PC-3 (cell line): ENCODE measurements around the gene FOXP1. TPM values are rescaled to one million over a fixed set of nuclear protein-coding genes. Genes with fewer than 3 reads are reported as not detected.

Source experiments
- ATAC-seq: fragments of 200-7000 bp; cut with Tn5 transposase; 2 replicates; pipeline ENCODE4 v1.9.1; 2020; ENCODE audit warnings: mild to moderate bottlenecking, moderate library complexity
- BruUV-seq: library from RNA; stranded (reverse); fragments of 400-500 nt; replicated peaks from 2 replicates; lab custom pipeline; 2021; lab: Mats Ljungman, UMichigan
- CTCF ChIA-PET: fragments of 300-600 bp; sonication (Branson Sonifier 250); formaldehyde crosslinking; loops from one replicate; lab custom pipeline; 2022; ENCODE audit warnings: antibody characterized with exemption; lab: Charles Lee
- POLR2A ChIA-PET: fragments of 300-600 bp; sonication (Branson Sonifier 250); formaldehyde crosslinking; loops from one replicate; lab custom pipeline; 2022; ENCODE audit warnings: antibody characterized with exemption; ENCODE audit not compliant: unreplicated experiment; lab: Charles Lee
- DNase-seq: peaks from one replicate; pipeline ENCODE4 v3.0.0-alpha.2; 2015
- H2AFZ ChIP-seq: fragments of 300-600 bp; sonication (generic); 2 replicates; pipeline ENCODE4 v1.6.0; 2016; ENCODE audit warnings: antibody characterized with exemption, low read length
- H3F3A ChIP-seq: fragments of 300-600 bp; sonication (generic); one replicate; pipeline ENCODE4 v1.6.0; 2017; ENCODE audit warnings: antibody characterized with exemption, low read length, control low read depth, mild to moderate bottlenecking; ENCODE audit not compliant: unreplicated experiment
- H3K27ac ChIP-seq: fragments of 300-600 bp; sonication (generic); 2 replicates; pipeline ENCODE4 v1.5.1; 2016; ENCODE audit warnings: mild to moderate bottlenecking, low read length
- H3K27me3 ChIP-seq: fragments of 300-600 bp; sonication (generic); 2 replicates; pipeline ENCODE4 v1.6.1; 2016; ENCODE audit warnings: low read length, mixed read lengths
- H3K36me3 ChIP-seq: fragments of 300-600 bp; sonication (generic); 2 replicates; pipeline ENCODE4 v1.6.1; 2016; ENCODE audit warnings: low read depth, mixed run types, low read length, mixed read lengths
- H3K4me1 ChIP-seq: fragments of 300-600 bp; sonication (generic); 2 replicates; pipeline ENCODE4 v1.5.1; 2016; ENCODE audit warnings: low read length; ENCODE audit not compliant: insufficient read depth
- H3K4me2 ChIP-seq: fragments of 300-600 bp; sonication (generic); 2 replicates; pipeline ENCODE4 v1.6.0; 2016; ENCODE audit warnings: low read length
- H3K4me3 ChIP-seq: fragments of 300-600 bp; sonication (generic); 2 replicates; pipeline ENCODE4 v1.5.1; 2016; ENCODE audit warnings: mild to moderate bottlenecking, low read length, mixed read lengths
- H3K79me2 ChIP-seq: fragments of 300-600 bp; sonication (generic); 2 replicates; pipeline ENCODE4 v1.6.1; 2017; ENCODE audit warnings: low read length, mixed read lengths
- H3K9ac ChIP-seq: fragments of 300-600 bp; sonication (generic); 2 replicates; pipeline ENCODE4 v1.6.0; 2016; ENCODE audit warnings: mild to moderate bottlenecking, low read length
- H3K9me2 ChIP-seq: fragments of 300-600 bp; sonication (generic); replicated peaks from 2 replicates; pipeline ENCODE4 v1.6.1; 2016; ENCODE audit warnings: mixed run types, low read length, mixed read lengths
- H3K9me3 ChIP-seq: fragments of 300-600 bp; sonication (generic); 2 replicates; pipeline ENCODE4 v1.6.1; 2016; ENCODE audit warnings: low read length, mixed read lengths
- H4K20me1 ChIP-seq: fragments of 300-600 bp; sonication (generic); 2 replicates; pipeline ENCODE4 v1.6.1; 2016; ENCODE audit warnings: low read length, mixed read lengths
- CTCF ChIP-seq: fragments of 300-600 bp; sonication (generic); conservative IDR thresholded peaks from 2 replicates; pipeline ENCODE4 v1.5.1; 2017; ENCODE audit warnings: antibody characterized with exemption, low read depth, mild to moderate bottlenecking, low read length
- EZH2 ChIP-seq: fragments of 300-600 bp; sonication (generic); IDR thresholded peaks from one replicate; pipeline ENCODE4 v1.6.1; 2017; ENCODE audit warnings: antibody characterized with exemption, mild to moderate bottlenecking, low read length; ENCODE audit not compliant: unreplicated experiment
- EZH2phosphoT487 ChIP-seq: fragments of 300-600 bp; sonication (generic); IDR thresholded peaks from 2 replicates; pipeline ENCODE4 v1.6.1; 2018; ENCODE audit warnings: mild to moderate bottlenecking, antibody characterized with exemption, low read length, borderline replicate concordance
- intact Hi-C: fragments of 100-400 bp; cut with micrococcal nuclease; formaldehyde crosslinking; loops from 2 replicates; pipeline ENCODE4 v1.9.0; 2023
- total RNA-seq: library from RNA; depleted of rRNA; stranded (reverse); fragments of >200 nt; gene quantifications from 2 replicates; pipeline ENCODE4 v1.2.3, GENCODE V29; 2014

FOXP1 gene
- total RNA-seq, 1 experiment from 2014 or later, result 35.3 TPM

GRCh38 chr3:71400986-71401451, 182.5 kb downstream of the FOXP1 start:
- TF ChIP-seq EZH2phosphoT487, result no peak
- no peak for TF ChIP-seq EZH2
- no peak for TF ChIP-seq CTCF
- CTCF ChIA-PET, result no interaction called here
- H3K4me1 ChIP-seq, result peaks cover 10% of the 10 kb centered on the region; the same call in 1 of the 2 replicates
- DNase-seq, result no peak
- no peak overlapping the region for H3K9ac ChIP-seq
- no peak overlapping the region for H3K27ac ChIP-seq
- POLR2A ChIA-PET, result no interaction called here
- no peaks in the 10 kb centered on the region for H3F3A ChIP-seq
- no peaks in the 10 kb centered on the region for H3K9me2 ChIP-seq
- no peak overlapping the region for H2AFZ ChIP-seq
- no TSS peak for BruUV-seq
- no peak overlapping the region for H3K4me3 ChIP-seq
- no peak overlapping the region for H3K4me2 ChIP-seq
- H3K79me2 ChIP-seq, result no peaks in the 10 kb centered on the region
- H3K27me3 ChIP-seq, result no peaks in the 10 kb centered on the region
- no peaks in the 10 kb centered on the region for H4K20me1 ChIP-seq
- no peaks in the 10 kb centered on the region for H3K36me3 ChIP-seq
- intact Hi-C loops, result no loop called here
- no peaks in the 10 kb centered on the region for H3K9me3 ChIP-seq
- ATAC-seq, result no peak

- Histone ChIP-seq H3K9me3 (no peaks in the 10 kb centered on the region), H3K27me3 (no peaks in the 10 kb centered on the region), H3F3A (no peaks in the 10 kb centered on the region), H3K4me3 (no peak overlapping the region), H2AFZ (no peak overlapping the region), H3K79me2 (no peaks in the 10 kb centered on the region), H3K9ac (no peak overlapping the region), H3K4me1 (peaks cover 10% of the 10 kb centered on the region; the same call in 1 of the 2 replicates), H3K27ac (no peak overlapping the region), H4K20me1 (no peaks in the 10 kb centered on the region), H3K4me2 (no peak overlapping the region), H3K9me2 (no peaks in the 10 kb centered on the region), H3K36me3 (no peaks in the 10 kb centered on the region)
- no peak for ATAC-seq
- CTCF ChIA-PET, result no interaction called here
- intact Hi-C loops, result loop anchor here (10.0 kb wide), 1 partner anchor 255 kb away; no protein-coding TSS in a partner anchor
- no peak for DNase-seq
- POLR2A ChIA-PET, result no interaction called here
- BruUV-seq, result no TSS peak
- TF ChIP-seq EZH2 (no peak), CTCF (no peak), EZH2phosphoT487 (no peak)
These were observed 184.1 kb downstream of the FOXP1 start for GRCh38 chr3:71399478-71399877.

GRCh38 chr3:71398157-71398836, 185.2 kb downstream of the FOXP1 start:
- Histone ChIP-seq H2AFZ (no peak overlapping the region), H4K20me1 (no peaks in the 10 kb centered on the region), H3K9me3 (no peaks in the 10 kb centered on the region), H3K4me2 (no peak overlapping the region), H3K9me2 (no peaks in the 10 kb centered on the region), H3K27ac (no peak overlapping the region), H3F3A (no peaks in the 10 kb centered on the region), H3K36me3 (no peaks in the 10 kb centered on the region), H3K79me2 (no peaks in the 10 kb centered on the region), H3K4me3 (no peak overlapping the region), H3K27me3 (no peaks in the 10 kb centered on the region), H3K9ac (no peak overlapping the region), H3K4me1 (peaks cover 10% of the 10 kb centered on the region; the same call in 1 of the 2 replicates)
- DNase-seq (no peak), ATAC-seq (no peak)
- intact Hi-C loops, result loop anchor here (10.0 kb wide), 1 partner anchor 257 kb away; no protein-coding TSS in a partner anchor
- BruUV-seq, result no TSS peak
- POLR2A ChIA-PET, result no interaction called here
- TF ChIP-seq EZH2phosphoT487 (no peak), EZH2 (no peak), CTCF (no peak)
- CTCF ChIA-PET, result no interaction called here
